GM21576 (cell line): ENCODE data around the gene NRIP3.

ENCODE experiments used
- ATAC-seq: cut with Tn5 transposase; IDR thresholded peaks from one replicate; pipeline ENCODE4 v1.9.1; 2021; ENCODE audit warnings: mild to moderate bottlenecking, moderate library complexity; ENCODE audit not compliant: unreplicated experiment

Gene NRIP3

DNA sequence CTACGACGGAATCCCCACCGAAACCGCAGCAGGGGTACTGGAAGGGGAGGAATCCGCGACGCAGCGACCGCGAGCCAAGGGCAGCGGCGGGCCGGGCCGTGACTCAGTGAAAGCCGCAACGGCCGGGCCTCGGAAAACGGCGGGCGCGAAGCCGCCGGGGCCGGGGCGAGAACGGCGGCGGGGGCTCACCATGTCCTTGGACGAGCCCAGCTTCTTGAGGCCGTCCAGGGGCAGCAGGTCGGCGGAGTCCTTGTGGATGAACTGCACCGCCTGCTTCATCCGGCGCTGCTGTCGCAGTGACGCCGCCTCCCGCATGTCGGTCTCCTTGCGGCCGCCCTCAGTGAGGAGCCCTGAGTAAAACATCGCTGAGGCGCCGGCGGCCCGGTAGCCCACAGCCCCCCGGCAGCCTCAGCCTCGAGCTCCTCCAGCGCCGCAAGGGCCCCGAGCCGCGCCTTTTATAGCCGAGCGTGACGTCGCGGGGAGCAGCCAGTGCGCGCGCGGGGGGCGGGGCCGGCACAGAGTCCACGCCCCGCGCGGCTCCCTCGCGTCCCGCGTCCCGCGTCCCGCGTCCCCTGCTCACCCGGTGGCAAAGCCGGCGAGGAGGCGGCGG is at the start of gene NRIP3:
TSS of gene NRIP3 (minus strand) at position 429 of the 610 bp plus-strand sequence. CDS start at position 363, 66 bp downstream.
- no peak for ATAC-seq

DNA sequence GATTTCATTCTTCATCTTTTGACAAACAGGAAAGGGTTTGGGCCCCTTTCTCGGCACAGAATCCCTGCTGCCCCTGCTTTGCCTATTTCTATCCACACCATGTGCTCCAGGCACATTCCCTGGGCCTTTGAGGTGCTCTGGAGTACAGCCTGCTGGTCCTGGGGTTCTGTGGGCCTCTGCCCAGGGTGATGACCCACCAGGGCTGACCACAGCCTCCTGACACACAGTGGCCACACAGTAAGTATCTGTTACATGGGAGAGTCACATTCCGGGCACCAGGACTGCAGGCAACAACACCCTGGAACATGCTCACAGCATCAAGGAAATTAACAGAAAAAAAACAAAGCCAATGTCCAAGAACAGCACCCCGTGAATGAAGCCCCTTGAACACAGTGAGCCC is 48.5 kb upstream of the NRIP3 start:
- ATAC-seq, result no peak

DNA sequence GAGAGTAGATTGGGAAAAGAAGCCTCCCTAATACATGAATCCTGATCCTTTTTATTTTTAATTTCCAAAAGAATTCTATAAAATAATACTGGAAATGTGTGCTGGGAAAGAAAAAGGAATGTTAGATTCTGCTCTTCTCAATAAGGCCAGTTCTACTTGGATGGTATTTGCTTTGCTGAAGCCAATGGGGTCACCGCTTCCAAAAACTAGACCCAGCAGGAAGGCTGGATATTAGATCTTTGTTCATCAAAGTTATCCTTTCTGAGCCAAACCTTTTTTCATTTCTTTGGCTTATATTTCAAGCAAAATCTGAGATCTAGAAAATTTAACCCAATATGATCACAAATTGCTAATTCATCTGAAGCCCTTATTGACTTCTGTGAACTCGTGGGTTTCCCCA is 46.2 kb upstream of the NRIP3 start:
- ATAC-seq, result no peak

DNA sequence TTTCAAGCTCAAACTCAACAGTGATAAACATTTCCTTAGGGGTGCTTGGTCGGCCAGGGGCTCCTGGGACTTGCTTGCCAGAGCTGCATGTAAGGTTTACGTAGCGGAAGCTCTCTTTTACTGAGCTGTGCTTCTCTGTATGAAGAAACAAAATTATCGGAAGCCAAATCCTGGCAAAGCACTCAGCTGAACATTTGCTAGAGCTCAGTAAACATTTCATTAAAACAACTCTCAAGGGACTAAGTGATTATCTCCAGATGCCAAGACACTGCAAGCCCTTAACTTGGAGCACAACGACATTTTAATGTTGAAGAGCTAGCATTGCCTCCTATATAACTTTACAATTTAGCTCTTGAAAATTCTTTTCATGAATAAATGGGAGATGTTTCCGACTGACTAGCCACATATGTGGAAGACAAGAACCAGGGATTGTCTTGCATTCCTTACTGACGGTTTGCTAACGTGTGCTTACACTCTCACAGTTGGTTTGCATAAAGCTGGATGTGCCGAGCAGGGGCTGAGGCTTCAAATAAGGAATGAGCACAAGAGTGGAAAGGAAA is 44.2 kb upstream of the NRIP3 start:
- ATAC-seq, result no peak

DNA sequence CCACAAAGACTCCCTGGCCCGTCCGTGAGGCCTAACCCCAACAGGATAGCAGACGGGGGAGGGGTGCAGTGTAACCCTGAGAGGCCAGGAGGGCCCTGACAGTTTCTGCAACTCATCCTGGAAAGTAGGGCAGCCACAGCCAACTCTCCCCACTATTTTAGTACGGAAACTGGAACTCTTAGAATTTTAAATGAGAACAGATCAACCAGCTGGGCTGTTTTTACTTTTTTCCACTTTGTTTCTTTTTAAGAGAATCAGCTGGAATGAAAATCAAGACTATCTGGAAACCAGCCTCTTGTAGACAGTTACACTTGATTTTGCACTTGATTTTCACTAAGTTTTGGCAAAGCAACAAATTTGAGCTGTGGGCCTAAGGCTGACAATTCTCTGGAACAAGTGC is 42.7 kb upstream of the NRIP3 start:
- ATAC-seq, result no peak

DNA sequence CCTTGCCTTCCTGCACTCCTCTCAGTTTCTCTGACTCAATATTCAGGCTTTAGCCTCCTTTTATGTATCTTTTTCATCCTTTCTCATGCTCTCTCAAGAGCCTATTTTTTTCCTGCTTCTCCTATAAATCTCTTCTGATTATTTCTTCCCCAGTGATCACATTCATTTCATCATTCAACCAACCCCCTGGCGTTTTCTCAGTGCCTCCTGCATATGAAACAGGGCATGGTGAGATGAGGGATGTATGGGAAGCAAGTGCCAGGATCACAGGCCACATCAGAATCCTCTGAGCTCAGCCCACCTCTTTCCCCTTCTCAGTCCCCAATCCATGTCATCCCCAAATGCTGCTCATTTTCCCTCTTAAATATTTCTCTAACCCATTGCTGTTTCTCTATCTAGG is 38.7 kb upstream of the NRIP3 start:
- ATAC-seq, result no peak

DNA sequence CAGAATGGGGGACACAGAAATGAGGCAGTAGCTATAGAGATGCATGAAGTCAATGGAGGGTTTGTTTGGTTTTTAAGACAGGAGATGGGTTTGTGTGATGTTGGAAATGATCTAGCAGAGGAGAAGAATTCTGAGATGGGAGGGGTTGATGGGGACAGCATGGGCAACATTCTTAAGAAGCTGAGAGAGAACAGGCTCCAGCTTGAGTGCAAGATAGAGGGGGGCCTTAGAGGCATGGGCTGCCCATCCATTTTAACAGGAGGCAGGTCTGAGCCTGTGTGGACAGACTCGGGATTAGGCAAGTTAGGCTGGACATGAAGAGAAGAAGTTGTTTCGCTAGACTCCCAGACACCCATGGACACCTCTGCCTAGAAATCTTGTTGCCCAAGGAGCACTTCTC is 37.9 kb upstream of the NRIP3 start:
- no peak for ATAC-seq

DNA sequence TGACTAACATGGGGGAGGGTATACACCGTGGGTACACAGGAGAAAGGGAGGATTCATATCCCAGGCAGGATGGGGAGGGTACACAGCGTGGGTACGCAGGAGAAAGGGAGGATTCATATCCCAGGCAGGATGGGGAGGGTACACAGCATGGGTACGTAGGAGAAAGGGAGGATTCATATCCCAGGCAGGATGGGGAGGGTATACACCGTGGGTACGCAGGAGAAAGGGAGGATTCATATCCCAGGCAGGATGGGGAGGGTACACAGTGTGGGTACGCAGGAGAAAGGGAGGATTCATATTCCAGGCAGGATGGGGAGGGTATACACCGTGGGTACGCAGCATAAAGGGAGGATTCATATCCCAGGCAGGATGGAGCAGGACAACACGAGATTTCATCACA is 36.6 kb upstream of the NRIP3 start:
- ATAC-seq, result no peak

DNA sequence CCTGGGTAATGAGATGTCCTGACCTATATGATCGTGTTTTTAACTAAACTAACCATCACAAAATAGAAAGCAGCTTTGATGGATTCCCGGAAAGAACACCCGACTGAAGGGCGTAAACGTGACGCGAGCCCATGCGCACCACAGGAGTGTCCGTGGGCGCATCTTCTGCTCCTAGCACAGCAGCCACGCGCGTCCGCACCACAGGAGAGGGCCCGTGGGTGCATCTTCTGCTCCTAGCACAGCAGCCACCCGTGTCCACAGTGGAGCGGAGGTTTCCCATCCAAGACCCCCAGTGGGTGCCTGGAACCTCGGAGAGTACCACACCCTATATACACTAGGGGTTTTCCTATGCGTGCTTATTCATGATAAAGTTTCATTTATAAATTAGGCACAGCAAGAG is 36.1 kb upstream of the NRIP3 start:
- ATAC-seq, result no peak

DNA sequence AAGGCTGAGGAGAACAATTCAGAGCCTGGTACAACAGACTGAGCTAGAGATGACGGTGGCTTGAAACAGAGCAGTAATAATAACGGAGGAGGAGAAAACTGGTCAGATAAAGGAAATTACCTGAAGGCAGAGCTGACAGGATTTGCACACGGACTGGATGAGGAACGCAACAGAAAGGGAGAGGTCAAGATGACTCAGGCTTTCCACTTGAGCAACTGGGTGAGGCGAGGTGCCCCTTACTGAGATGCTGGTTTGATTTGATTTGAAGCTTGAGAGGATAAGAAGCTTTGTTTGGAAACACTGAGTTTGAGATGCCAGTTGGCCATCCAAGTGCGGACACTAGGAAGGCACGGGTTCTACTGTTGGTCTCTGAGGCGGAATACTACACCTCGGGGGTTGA is 35.4 kb upstream of the NRIP3 start:
- no peak for ATAC-seq

DNA sequence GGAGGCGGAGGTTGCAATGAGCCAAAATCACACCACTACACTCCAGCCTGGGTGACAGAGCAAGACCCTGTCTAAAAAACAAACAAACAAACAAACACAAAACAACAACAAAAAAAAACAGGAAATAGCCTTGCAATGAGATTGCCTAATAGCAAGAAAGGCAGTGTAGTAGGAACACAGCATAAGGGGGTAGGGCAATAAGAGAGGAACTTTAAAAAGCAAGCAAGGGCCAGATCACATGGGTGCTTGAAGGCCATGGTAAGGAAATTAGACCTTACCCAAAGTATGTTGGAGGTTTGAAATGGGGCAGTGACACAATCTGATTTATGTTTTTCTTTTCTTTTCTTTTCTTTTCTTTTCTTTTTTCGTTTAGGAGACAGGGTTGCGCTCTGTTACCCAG is 34.7 kb upstream of the NRIP3 start:
- ATAC-seq, result no peak

DNA sequence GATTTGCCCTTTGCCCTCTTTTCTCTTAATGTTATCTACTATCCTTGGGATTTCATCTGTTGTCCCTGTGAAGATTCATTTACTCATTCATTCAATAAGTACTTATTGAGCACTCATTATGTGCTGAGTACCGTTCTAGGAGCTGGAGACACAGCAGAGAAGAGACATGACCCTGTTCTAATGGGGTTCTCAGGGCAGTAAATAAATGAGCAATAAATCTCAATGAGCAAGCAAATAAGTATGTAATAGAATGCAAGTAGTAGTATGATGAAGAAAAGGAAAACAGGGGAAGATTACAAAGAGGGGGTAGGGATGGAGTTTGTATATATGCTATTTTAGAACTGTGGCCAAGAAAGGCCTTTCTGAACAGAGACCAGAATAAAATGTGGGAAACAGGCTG is 34.2 kb upstream of the NRIP3 start:
- ATAC-seq, result no peak

DNA sequence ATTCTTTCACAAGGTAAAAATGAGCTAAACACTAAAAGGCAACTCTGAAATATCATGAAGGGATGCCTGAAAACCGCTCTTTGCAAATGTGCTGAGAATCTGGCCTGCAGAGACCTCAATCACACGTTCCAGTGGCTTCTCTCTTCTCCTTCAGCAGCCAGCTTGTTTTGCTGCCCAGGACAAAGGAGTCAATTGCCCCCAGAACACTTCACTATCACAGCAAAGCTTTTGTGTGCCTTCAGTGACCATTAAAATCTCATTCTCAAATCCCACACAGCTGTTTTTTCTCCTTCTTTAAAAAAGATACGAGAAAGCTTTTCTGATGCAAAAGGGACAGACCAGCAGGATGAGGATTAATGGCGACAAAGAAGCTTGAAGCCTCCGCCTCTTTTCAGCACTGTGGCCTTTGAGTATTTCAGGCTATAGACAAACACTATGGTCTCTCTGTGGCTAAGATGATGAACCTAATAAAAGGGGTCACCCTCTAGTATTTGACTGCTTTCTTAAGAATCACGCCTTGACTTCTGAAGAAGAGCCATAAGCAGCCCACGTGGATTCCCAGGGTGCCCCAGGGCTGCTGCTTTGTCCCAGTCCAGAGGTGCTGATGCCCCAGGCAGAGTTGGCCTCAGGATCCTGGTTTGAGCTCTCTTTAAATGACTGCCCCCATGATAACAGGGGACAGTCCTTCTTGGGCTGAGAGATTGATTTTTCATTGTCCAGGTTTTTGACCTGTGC is 33.4 kb upstream of the NRIP3 start:
- no peak for ATAC-seq

DNA sequence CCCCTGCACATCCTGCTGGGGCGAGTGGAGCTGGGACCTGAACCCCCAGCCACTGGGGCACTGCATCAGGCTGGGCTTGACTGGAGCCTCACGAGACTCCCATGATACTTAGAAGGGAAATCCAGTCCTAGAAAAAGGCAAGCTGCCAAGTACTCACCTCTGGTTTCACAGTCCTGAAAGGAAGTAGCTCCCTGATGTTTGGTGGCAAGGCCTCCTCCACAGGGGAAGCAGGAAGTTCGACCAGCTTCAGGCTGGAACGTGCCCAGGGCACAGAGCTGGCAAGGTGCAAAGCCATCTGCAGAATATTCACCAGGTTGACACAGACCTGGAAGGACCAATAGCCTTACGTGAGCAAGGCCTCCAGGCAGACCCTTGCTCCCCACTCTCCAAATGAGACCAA is 26.8 kb upstream of the NRIP3 start:
- no peak for ATAC-seq

DNA sequence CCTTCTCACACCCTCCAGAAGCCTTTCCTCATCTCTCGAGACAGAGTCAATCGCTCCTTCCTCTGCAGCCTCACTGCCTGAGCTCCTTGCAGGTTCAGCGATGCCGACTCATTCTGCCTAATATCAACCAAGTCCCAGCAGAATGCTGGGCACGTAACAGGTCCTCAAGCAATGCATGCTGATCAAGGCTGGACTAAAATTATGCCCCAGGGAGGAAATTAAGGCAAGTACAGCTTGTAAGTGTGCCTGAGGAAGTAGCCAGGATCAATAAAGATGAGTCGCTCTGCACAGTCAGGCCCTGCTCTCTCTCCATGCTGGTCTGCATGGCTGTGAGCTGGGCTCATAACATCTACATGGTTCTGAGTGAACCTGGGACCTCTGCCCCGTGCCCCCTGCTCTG is 25.6 kb upstream of the NRIP3 start:
- ATAC-seq, result no peak

DNA sequence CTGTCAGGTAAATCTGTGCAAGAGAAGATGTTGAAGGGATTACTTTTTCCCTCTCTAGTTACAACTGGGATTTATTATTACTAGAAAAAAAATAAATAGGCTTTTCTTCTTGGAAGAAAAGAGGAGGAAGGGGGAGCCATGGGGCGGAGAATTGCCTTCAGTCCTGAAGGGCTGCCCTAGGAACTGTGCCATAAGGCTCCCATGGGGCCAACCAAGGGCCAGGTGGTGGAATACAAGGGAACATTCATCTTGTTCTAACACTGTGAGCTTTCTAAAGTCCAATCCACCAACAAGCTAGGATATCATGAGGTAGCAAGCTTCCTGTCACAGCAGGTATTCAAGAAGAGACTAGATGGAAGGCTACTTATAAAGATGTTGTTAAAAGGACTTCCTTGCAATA is 24.8 kb upstream of the NRIP3 start:
- ATAC-seq, result no peak

DNA sequence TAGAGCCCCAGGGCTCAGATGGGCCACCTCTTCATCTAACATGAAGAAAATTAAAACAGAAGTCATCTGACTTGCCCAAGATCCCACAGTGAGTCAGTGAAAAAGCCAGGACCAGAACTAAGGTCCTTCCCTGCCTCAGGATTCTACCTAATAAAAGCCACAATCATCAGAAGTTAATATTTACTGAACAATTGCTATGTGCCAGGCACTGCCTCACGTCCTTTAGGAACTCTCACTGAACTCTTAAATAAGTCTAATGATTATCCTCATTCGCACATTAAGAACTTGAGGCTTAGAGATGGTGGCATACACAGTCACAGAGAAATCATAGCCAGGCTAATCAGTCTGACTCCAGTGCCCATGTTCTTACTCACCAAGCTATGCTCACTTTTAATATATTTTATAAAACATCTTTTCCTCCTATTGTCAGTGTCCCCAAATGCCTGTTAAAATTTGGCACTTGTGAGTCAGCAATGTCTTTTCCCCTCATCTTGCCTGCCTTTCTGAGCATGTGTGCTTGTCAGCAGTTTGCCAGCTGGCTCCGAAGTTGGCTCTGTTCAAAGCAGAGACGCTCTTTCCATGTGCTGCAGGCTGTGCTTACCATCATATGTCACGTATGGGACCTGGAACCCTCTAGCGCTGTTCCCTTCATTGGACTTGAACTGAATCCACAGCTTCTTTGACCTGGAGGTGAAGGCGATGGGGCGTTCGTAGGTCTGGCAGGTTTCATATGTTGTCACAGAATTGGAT is 21.5 kb upstream of the NRIP3 start:
- ATAC-seq, result no peak

DNA sequence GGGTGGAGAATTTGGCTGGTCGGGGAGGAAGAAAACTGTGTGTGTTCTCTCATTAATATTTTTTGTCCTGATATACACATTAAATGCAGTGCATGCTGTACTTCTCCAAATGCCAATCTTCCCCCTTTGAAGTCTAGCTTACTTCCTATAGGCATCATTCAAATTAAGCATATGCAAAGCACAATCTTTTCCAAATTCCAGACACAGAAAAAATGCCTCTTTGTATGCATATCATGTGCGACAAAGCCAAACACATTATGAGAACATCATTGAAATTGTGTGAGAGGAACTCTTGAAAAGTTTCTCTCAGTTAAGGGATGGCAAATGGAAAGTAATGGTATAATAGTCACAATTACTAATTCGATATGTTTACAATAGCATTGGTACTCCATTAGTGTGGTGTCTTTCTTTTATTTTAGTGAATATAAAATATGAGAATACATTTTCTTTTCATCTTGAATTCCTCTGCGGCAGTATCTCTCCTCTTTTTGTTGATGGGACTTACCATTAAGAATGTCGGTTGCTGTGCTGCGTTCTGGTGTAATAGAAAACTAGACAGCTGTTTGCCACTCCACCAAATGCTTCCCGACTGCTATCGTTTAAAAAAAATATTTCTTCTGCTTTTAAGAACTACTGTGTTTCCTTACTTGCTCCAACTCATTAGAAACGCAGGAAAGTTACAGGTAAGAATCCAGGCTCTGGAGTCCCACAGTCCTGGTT is 19.3 kb upstream of the NRIP3 start:
- ATAC-seq, result no peak

DNA sequence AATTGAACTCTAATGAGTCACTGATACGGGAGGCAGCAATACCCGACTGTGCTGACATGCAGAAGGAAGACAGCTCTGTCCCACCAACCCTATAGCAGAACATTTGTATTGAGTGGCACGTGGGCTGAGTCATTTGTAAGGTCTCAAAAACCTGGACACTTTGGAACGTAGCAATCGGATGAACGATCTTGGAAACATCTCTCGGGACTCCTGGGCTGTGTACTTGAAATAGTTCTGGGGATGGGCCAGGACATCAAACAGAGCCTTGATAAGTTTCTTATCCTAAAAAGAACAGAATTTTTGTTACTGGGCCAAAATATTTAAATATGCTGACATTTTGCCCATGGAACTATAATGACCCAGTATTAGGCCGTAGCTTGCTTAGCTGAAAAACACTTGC is 17.1 kb upstream of the NRIP3 start:
- no peak for ATAC-seq

DNA sequence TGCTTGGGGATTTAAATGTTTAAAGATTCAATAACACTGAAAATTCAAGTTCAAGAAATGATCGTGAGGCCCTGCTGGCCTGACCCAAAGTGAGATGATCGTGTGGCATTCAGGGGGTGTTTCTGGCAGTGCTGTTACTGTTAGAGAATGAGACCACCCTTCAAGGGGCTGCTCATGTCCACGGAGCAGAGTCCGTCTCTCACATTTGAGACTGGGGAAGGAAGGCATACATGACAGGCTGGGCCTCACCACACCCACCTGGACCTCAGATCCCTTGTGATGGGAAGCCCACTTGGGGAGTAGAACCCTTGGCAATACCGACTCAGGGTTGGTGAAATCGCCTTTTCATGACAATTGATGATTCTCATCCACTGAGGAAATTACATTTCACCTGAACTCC is 16.1 kb upstream of the NRIP3 start:
- ATAC-seq, result no peak

DNA sequence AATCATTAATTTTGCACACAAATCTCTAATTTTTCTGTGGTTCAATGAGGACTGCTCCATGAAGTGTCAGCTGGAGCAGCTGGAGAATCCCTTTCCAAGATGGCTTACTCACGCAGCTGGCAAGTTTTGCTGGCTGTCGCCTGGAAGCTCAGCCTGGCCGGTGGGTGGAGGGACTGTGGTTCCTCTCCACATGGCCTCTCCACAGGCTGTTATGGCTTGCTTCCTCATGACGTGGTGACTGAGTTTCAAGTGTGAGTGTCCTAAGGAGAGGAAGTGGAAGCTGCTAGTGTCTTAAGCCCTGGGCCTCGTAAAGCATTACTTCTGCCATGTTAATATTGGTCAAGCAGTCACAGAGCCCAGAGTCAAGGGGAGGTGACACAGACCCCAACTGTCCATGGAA is 14.0 kb upstream of the NRIP3 start:
- ATAC-seq, result no peak
